HG03108 (cell line): ENCODE results near the gene CLDN15.
"Not testable (repeated sequence)": the region's sequence is repeated elsewhere in the genome, so short reads cannot be mapped to it uniquely, and the experiment has no call there.

Experiments
- ATAC-seq: cut with Tn5 transposase; IDR thresholded peaks from one replicate; pipeline ENCODE4 v1.9.1; 2021; ENCODE audit warnings: moderate library complexity; ENCODE audit not compliant: unreplicated experiment

Gene CLDN15

DNA sequence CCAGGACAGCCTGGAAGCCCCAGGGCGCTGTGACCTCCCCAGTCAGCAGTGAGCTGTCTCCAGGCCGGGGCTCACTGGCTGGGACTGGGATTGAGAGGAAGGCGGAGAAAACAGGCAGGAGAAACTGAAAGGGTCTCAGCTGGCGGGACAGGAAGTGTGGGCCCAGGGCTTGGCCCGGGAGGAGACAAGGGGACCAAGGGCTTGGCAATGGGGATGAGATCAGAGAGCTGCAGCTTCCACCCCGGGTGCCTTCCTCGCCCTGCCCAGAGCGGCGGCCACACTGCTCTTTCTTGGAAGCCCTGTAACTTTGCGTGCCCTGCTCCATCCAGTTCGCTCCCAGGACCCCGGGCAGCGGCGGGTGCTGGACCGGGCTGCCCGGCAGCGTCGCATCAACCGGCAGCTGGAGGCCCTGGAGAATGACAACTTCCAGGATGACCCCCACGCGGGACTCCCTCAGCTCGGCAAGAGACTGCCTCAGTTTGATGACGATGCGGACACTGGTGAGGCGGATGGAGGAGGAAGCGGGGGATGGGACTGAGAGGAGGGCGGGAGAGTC is 15.2 kb downstream of the CLDN15 start:
- ATAC-seq = no peak

DNA sequence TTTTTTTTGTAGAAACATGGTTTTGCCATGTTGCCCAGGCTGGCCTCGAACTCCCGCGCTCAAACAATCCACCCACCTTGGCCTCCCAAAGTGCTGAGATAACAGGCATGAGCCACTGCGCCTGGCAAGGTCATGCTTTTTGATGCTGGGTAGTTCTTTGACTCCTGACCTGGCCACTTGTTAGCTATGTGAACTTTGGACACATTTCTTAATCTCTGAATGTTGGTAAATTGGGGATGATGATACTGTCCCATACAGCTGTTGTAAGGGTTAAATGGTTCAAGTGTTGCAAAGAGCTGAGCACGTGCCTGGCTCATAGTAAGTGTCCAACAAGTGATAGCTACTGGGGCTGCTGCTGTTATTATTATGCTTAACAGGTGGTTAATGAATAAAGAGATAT is 17.3 kb downstream of the CLDN15 start:
- ATAC-seq = no peak

DNA sequence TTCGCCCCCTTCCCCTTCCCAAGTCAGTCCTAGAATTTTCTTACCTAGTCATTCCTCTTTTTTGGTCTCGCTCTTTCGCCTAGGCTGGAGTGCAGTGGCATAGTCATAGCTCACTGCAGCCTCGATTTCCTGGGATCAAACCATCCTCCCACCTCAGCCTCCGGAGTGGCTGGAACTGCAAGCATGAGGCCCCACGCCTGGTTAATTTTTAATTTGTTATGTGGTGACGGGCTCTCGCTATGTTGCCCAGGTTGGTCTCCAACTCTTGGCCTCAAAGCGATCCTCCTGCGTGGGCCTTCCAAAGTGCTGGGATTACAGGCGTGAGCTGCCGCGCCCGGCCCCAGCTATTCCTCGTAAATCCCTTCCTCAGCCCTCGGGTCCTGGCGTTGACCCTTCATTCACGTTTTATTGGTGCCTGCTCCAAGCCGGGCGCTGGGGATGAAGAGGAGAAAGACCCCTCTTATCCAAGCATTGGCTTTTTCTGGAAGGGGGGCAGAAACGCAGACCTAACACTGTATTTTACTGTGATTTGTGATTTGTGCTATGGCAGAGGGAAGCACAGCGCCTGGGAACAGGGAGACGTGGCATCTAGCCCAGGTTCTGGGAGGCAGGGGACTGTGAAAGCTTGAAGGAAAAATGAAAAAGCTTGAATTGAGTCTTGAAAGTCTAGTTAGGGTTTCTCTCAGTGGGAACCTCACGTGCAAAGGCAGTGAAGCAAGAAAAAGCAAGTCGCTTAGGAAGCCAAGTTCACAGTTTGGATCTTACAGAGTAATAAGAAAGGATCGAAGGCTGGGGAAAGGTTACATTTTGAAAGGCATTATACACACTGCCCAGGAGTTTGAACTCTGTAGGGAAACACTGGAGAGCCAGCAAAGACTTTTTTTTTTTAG is 19.1 kb downstream of the CLDN15 start:
- ATAC-seq = no peak

- peak; percentile 61 for ATAC-seq
Measured at GRCh38 chr7:101217388-101218235, 20.0 kb downstream of the CLDN15 start, which contains the start of the genes PLOD3 and ZNHIT1. PLOD3 (minus strand) TSS chr7:101217581; CDS start chr7:101217274, 307 bp downstream. ZNHIT1 (plus strand) TSS chr7:101218165; CDS start chr7:101218196, 31 bp downstream.

DNA sequence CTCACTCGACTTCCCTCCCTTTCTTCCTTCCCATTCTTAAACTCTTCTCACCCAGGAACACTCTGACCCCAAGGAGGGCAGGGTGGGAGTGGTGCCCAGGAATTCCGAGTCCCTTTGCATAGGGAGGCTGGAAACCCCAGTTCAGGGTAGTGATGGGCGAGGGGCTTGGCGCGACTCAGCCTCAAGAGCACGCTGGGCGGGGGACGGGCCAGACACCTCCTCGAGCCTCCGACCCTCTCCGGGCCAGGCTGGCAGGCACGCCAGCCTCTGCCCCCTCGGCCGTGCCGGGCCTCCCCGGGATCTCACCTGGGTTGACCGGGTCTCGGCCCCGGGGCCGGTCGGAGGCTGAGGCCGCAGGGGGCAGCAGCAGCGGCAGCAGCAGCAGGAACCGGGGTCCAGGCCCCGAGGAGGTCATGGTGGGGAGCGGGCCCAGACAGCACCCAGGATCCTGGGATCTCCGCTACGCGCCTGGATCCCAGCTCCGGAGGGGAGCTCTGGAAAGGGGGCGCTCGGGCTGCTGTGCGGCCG is 20.7 kb downstream of the CLDN15 start:
- ATAC-seq = peak; percentile 19

DNA sequence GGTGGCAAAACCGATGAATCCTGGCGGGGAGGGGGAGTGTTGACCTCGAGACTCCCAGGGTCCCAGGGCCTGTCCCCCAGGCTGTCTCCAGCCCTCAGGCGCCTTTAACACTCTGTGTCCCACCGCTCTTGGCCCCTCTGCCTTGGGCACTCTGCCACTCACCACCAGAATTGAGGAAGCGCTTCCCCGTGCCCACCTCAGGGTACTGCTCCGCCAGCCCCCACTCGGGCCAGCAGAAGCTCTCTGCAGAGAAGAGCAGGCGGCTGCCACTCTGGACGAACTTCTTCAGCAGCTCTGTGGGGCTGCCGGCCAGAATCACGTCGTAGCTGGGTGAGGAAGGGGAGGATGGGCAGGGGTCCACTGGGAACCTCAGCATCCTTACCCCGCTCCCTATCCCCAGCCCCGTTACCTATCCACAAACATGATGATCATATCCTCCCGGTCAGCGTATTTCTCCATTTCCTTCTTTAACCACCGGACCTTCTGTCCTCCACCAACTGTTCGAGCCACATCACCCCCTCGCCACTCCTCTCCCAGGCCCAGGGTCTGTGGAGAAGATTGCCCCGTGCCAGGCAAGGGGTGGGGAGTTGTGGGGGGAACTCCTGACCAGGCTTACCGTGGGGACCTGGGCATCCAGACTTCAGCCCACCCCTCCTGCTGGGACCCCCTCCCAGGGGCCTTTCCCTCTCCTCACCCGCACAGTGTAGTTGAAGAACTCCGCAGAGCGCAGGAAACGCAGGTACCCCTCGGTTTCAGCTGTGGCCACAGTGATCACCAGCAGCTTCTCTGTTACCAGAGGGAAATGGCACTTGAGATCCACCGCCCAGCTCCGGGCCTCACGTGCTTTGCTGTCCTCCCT is 21.4 kb downstream of the CLDN15 start:
- no peak for ATAC-seq

- ATAC-seq = no peak
Measured at GRCh38 chr7:101212014-101212413, 25.6 kb downstream of the CLDN15 start.

DNA sequence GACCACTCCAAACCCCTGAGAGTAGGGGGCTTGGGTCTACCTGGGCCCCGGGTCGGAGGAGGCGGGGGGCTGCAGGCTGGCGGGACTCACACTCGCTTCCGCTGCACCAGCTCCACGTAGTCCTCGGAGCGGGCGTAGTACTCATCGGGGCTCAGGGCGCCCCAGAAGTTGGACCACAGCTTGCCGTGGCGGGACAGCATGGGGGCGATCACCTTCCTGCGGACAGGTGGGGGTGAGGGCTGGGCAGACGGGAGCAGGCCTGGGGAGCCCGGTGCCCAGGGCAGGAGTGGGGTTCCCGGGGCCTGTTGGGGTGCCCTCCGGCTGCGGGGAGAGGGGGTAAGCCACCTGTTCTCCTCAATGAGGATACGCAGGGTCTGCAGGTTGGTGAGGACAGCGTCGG is 26.1 kb downstream of the CLDN15 start:
- ATAC-seq = no peak

DNA sequence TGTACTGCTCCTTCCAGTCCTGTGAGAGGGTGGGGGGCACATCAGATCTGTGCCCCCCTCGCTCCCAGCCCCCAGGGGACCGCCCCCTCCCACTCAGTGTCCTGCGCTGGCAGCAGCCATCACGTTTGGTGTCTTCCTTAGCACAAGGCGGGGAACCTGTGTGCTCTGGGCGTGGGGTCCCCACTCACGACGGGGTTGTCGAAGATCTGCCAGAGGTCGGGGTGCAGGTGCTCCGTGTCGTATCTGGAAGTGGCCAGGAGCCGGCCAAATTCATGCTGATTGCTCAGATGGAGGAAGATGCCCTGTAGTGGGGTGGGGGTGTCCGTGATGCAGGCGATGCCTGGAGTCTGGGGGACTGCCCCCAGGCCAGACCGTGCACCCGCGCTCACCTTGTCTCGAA is 27.5 kb downstream of the CLDN15 start:
- ATAC-seq = no peak

DNA sequence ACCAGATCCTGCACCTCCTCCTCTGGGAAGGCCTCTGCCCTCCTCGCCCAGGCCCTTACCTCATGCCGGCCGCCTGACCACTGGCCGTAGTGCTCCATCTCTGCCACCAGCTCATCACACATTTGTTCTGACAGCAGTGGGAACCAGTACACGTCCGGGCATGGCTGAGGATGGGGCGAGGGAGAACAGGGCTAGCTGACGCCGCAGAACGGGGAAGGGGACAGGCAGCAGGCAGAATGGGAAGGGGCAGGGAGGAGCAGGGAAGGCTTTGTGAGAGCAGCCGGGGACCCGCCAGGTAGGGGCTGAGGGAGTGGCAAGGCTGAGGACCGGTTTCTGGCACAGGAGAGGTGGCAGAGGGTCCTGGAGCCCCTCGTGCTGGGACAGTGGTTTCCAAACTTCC is 28.8 kb downstream of the CLDN15 start:
- ATAC-seq = no peak

GRCh38 chr7:101207459-101207858 is 30.1 kb downstream of the CLDN15 start:
- no peak for ATAC-seq

GRCh38 chr7:101206665-101207042 is 30.9 kb downstream of the CLDN15 start:
- no peak for ATAC-seq

GRCh38 chr7:101205901-101206664 is 31.5 kb downstream of the CLDN15 start:
- no peak for ATAC-seq

GRCh38 chr7:101203740-101204738 is 33.6 kb downstream of the CLDN15 start:
- ATAC-seq = not testable (repeated sequence)

- no peak for ATAC-seq
Measured at GRCh38 chr7:101202603-101202918, 35.0 kb downstream of the CLDN15 start.

- ATAC-seq = no peak
Measured at GRCh38 chr7:101201695-101202602, 35.7 kb downstream of the CLDN15 start.

DNA sequence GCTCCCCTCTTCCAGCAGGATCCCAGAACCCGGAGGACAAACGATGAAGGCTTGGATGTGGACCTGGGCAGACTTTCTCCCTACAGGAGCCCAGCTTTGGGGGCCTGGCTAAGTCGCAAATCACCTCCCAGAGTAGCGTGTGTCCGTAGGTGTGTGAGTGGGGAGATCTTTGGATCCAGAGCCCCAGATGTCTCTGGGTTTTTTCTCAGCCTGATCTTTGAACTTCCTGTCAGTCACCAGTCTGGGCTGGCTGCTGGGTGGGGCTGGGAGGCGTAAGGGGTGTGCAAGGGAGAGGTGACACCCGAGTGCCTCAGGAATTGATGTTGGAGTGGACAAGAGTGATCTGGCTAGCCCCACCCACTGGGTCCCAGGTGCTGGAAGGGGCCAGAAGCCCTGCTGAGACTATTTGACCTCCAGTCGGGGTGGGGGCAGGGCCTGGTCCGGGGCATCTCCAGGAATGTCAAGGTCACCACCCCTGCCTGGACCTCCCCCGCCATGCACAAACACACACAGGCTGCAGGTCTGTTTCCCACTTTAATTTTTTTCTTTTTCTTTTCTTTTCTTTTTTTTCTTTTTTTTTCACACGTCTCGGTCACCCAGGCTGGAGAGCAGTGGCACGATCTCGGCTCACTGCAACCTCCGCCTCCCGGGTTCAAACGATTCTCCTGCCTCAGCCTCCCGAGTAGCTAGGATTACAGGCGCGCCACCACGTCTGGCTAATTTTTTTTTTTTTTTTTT is 36.6 kb downstream of the CLDN15 start, which contains the start of gene MOGAT3:
TSS of gene MOGAT3 (minus strand) at position 175 of the 738 bp plus-strand sequence. CDS start 182 bp downstream, outside the sequence.
- ATAC-seq = no peak
